NOMO-1 treated with dmso at 0.1 percent for 144 hours (cell line): ENCODE data around the gene BATF.
"Not testable (repeated sequence)": the region's sequence is repeated elsewhere in the genome, so short reads cannot be mapped to it uniquely, and the experiment has no call there.

Experiments used
- DNase-seq: peaks from one replicate; lab custom pipeline; 2025; ENCODE audit not compliant: unreplicated experiment; lab: John Stamatoyannopoulos, UW

BATF gene, protein sequence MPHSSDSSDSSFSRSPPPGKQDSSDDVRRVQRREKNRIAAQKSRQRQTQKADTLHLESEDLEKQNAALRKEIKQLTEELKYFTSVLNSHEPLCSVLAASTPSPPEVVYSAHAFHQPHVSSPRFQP

DNA sequence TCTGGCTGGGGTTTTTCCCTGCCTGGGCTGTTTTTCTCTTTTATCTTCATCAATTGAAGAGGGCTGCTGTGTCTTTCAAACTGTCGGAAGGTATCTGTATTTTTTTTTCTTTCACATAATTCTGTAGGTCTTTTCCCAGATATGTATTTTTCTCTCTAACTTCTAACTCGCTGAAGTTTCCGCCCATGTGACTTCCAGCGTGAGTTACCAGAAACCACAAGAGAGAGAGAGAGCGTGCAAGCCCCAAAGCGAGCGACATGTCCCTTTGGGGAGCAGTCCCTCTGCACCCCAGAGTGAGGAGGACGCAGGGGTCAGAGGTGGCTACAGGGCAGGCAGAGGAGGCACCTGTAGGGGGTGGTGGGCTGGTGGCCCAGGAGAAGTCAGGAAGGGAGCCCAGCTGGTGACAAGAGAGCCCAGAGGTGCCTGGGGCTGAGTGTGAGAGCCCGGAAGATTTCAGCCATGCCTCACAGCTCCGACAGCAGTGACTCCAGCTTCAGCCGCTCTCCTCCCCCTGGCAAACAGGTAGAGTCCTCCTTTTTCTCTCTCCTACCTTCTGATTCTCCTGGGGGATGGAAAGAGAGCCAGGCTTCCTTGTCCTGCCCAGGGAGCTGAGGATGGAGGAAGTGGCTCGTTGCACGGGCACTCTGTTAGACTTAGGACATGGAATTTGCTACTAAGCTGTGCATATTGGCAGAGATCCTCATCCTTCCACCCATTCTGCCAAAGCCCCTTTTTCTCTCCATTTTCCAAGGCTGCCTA is at the start of gene BATF:
TSS of gene BATF (plus strand) at position 246 of the 759 bp plus-strand sequence. CDS start at position 460, 214 bp downstream.
- peak; percentile 30 for DNase-seq

DNA sequence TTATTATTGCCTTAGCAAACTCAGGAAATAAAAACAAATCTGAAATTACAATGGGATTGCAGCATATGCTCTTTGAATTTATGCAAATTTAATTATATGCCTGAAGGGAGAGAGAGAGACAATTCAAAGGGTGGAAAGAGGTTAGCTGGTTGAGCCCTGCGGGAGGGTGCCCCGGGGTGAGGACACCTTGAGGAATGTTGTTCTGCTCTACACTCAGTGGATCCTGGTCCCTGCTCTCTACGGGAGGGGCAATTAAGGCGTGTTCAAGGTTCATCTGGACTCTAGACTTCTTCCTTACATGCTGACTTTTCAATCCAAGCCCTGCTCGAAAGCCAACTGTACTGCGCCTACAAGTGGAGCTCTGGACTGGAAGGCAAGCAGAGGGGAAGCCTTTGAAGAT is 48.1 kb upstream of the BATF start:
- DNase-seq, result not testable (repeated sequence)

DNA sequence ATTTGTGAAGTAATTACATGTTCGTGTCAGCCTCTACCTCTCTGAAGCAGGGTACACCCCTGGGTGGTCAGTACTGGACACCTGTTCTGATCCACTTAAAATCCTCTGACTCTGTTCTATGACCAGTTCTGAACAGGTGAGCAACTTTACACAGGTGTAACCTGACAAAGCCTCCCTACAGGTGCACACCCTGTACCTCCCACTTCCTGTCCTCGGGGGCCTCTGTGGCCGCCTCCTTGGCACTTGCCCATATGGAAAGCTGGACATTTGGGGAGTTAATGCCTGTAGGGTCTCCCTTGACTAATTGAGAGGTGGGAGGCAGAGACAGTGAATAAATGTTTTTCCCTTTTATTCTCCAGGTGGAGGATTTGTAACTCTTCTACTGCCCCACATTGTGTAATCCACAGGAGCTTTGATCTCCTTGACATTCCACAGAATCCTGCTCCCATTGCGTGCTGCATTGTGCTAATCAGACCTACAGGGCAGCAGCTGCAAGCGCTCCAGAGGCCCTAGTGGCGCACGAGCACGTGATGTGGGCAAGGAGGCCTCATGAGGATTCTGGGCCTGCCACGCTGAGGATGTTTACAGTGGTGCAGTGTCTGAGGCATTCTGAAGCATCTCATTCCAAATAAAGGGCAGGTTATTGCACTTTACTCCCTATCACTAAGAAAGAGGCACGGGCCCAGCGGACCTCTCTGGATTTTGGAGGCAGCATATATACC is 45.8 kb upstream of the BATF start:
- no peak for DNase-seq

DNA sequence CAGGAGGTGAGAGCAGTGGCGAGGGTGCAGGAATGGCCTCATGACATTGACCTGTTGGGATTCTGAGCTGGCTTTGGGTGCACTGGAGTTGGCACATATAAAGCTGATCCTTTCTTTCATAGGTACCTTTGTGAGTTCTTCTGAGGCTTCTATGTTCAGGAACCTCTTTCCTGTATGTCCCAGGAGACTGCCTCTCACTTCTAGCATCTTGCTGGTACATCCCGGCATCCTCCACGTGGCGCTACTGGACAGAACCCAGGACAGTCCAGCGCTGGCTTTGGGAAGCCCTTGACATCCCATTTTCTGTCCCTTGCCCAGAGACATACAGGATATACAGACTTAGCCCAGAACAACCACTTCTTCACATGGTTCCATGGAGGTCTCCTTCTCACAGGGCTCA is 44.4 kb upstream of the BATF start:
- no peak for DNase-seq

DNA sequence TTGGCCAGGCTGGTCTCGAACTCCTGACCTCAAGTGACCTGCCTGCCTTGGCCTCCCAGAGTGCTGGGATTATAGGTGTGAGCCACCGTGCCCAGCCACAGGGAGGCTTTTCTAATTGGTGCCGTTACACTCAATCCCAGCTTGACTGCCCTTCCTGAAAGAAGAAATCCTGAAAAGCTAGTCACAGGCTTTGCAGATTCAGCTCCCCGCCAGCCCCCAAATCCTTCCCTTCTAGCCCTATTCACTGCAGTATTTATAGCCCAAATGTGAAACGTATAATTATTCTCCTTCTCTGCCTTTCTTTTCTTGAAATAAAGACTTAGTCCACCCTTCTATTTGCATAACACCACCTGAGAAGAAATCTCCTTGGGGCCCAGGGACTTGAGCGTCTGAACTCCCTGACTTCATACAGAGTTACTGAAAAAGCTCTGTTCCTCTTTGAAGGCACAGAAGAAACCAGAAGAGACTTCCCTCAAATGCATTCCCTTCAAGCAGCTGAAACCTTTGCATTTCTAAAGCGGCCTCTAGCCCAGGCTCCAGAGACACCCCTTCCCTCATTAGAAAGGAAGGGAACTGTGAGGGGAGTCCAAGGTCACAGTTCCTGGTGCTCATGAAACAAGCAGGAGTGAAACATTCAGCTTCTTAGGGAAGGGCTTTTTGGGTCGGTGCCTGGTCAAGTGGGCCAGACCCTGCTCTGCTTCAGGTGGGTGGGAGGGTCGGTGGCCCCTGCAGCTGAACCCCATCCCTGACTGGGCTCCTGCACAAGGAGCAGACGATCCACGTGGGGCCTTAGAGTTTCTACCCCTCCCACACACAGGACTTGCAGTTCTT is 42.3 kb upstream of the BATF start:
- peak; percentile 62 for DNase-seq

DNA sequence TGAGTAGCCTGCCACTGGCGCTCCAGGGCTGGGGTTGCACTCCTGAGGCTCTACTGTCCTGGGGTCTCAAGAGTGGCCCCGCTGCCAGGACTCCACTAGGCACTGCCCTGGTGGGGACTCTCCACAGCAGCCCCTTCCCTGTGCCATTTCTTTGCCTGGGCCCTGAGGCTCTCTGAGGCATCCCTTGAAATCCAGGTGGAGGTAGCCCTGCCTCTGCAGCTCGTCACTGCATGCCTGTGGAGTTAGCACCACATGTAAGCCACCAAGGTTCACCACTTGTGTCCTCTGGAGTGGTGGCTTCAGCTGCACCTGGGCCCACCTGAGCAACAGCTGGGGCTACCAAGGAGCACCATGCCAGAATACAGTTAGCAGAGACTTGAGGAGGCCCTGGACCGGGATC is 39.9 kb upstream of the BATF start:
- no peak for DNase-seq

DNA sequence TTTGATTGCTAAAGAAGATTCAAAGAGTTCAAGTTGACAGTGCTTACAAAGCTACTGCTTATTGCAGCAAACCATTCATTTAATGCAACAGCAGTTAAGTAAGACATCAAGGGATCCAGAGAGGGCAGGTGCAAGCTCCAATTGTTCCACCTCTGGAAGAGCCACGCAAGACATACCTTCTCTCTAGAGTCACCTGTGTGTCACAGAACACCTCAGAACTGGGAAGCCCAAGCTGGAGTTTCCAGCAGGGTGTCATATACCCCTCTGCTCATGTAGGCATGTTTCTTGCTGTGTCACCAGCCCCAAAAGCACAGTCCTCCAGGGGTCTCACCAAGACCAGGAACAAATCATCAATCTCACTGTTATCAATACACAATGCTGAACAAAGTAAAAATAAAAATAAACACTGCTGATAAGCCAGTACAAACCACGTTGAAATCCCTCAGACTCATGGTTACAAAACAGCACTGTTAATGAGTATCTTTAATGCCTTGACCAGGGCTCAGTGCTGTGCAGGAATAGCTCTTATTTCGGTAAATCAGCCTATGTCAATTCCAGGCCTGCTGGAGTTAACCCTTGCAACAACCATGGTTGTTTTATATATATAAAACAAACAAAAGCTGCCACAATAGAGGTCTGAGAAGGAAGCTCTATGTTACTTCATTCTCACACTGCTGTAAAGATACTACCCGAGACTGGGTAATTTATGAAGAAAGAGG is 37.4 kb upstream of the BATF start:
- DNase-seq, result no peak

DNA sequence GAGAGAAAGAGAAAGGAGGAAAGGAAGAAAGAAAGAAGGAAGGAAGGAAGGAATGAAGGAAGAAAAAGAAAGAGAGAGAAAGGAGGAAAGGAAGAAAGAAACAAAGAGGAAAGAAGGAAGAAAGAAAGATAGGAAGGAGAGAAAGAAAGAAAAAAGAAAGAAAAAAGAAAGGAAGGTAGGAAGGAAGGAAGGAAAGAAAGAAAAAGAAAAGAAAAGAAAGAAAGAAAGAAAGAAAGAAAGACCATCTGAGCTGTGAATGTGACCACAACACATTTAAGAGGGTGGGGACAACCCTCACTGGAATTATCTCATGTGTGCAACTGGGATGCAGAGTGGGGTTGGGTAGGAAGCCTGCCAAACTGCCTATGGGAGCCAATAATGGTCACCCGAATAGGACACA is 36.0 kb upstream of the BATF start:
- DNase-seq, result no peak

DNA sequence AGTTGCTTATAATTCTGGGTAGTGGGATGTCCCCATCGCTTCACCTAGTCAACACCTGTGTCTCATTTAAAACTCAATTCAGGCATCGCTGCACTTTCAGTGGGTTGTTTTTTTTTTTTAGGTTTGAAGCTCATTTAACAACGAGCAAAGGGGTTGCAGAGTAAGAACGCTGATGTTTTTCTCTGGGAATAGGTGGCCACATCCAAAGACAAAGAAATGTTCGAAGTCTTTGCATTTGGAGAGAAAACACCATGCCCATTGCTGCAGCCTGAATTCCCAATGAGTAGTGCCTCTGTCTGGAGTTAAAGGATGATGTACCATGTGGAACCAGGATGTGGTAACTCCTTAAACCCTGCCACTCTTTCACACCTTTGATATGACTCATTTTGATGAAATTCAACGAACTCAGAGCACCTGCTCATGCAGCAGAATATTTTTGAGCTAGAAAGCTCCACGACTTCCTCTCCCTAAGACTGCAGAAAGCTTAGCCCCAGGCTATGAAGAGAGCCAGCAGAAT is 35.1 kb upstream of the BATF start:
- no peak for DNase-seq

DNA sequence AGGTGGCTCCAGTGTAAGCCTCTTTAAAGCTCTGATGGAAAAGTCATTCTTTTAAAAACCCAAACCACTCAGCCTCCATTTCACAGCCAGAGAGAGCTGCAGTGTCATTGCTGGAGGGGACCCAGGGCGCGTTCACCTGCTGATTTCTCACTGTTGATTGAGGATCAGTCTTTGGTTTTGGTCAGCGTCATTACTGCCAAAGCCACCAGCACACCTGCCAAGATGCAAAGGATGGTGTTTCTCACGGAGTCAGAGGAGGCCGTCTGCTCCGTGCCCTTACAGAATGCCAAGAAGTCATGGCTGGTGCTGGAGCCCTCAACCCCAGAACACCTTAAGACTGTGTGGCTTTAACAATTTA is 32.8 kb upstream of the BATF start:
- no peak for DNase-seq

DNA sequence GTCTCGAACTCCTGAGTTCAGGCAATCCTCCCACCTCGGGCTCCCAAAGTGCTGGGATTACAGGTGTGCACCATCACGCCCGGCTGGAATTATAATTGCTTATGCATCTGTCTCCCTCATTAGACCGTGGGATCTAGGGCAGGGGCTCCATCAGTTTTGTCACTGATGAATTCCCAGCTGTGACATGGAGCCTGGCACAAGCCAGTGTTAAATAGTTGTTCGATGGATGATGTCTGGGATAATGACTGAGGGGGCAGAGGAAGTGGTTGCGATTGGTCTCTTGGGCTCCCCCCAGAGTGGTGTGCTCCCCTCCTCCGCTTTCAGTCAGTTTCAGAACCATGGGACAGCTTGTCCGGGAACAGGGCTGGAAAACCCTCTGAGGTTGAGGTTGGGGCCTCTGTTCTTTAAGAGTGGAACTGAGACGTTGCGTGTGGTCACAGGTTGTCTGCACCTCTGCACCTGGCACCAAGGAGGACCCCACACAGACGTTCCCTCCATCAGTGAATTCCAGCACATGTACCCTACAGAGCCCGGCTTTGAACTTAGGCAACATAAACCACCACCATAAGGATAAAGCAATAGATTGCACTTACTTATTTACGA is 30.8 kb upstream of the BATF start:
- DNase-seq, result no peak

DNA sequence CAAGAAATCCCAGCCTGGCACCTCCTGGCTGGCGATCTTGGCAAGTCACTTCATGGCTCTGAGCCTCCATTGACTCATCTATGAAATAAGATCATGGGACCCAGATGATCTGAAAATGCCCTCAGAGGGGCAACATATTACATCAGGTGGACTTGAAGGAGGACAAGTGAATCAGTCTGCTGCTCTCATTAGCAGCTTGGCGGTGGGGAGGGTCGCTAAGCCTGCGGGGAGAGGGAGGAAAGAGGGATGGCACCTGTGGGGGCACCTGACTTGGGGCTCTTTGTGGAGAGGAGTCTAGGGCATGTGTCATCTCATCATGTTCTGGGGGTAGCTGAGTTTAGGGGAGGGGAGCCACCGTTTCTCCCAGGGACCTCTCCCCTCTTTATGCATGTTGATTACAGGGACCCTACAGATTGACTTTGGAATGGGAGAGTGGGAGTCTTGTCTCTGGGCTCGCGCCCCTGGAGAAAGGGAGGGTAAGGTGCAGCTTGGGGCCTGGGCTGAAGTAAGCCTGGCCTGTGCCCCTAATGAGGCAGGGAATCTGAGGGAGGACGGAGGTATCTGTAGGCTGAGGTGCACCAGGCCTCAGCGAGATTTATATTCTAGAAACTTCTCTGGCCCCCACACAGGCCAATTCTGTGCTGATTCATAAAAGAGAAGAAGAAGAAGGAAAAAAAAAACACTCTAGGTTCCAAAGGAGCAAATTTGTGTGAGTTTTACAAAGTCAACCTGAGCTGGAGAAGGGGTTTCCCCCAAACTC is 29.3 kb upstream of the BATF start:
- no peak for DNase-seq

DNA sequence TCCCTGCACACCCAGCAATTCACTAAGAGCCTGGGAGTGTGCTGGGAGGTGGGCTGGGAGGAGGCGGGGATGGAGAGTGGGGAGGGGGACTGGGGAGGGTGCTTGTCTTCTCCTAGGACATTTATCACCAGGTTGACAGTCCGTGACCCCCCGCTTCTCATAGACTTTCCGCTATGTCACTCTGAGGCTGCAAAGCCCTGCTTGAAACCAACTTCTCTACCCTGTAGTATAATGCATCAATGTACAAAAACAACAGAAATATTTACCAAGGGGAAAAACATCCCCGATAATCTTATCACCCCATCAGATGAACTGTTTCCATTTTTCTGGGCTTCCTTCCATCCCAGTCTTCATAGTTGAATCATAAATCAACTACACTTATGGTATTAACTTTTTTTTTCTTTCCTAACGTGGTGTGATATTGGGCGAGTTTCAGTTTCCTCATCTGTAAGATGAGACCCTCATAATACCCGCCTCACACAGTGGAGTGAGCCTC is 28.6 kb upstream of the BATF start:
- DNase-seq, result no peak

DNA sequence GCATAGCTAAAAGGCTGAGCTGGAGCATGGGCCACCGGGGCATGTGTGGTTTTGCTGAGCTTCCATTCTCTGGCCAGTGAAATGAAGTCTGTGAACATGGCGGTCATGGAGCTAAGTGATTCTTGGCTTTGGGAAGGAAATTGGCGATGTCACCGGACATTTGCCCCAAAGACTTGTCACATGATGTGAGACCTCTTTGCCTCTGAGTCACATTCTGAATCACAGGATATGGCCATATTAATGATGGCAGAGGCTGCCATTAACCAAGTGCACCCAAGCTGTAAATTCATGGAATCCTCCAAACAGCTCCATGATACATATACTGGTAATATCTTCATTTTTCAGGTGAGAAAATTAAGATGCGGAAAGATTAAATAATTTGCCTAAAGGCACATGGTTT is 27.4 kb upstream of the BATF start:
- no peak for DNase-seq

DNA sequence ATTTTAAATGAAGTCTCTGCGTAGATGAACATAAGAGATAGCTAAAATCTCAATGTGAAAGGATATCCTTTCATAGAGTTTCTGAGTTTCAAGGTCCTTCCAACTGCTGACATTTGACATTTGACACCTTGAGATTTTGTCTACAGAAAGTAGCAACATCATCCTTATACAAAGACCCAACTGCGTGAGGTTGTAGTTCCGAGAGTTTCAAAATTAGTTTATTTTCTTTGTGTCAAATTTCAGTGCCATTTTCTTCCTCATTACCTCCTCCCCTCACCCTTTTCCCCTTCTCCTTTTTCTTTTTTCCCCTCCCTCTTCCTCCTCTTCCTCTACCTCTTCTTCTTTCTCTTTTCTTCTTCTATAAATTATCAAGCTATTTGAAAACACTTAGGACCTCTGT is 26.9 kb upstream of the BATF start:
- no peak for DNase-seq

DNA sequence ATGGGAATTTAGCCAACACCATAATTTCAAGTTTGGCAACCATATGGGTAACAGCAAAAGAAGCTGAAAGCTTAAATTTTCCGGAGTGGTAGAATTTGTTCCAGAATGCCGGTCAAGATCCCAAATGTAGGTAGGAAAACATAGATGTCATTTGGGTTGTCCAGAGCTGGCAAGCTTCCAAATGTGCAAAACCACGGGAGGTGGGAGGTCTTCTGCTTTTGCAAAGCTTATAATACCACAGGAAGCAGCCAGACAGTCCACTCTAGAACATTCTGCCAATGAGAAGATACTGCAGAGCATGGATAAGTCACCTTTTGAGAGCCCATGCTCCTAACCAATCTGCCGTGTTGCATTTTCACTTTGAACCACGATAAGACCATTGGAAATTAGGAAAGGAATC is 26.4 kb upstream of the BATF start:
- DNase-seq, result no peak

DNA sequence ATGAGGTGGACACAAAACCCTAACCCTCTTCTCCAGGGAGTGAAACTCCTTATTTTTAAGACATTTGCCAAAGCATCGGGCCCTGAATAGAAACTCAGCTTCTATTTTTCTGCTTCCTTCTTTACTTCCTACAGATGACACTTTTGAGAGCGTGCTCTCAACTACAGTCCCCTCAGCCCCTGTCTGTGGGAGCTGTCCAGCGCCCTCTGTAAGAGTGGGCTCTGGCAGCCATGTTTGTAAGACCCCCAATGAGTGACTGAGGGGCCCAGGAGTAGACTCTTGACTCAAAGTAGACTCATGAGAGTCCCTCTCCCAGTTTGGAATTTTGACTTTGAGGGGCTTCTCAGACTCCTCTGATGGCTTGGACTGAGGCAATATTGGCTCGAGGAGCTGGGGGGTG is 25.5 kb upstream of the BATF start:
- DNase-seq, result no peak

DNA sequence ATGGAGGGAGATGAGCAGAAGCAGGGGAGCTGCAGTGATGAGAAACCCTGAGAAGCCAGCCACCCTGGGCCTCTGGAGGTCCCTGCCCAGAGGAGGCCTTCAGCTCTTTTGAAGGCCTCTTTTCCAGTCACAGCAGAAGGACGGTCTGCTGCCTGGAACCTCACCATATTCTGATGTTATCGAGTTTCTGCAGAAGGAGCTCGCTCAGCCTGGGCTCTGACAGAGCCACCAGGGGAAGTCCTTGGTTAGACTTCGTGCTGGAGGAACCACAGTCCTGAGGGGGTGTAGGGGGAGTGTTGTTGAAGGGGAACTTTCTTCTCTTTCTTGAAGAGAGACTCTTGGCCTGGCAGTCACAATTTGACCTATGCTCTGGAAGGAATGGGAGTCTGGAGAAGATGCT is 25.1 kb upstream of the BATF start:
- peak; percentile 39 for DNase-seq

DNA sequence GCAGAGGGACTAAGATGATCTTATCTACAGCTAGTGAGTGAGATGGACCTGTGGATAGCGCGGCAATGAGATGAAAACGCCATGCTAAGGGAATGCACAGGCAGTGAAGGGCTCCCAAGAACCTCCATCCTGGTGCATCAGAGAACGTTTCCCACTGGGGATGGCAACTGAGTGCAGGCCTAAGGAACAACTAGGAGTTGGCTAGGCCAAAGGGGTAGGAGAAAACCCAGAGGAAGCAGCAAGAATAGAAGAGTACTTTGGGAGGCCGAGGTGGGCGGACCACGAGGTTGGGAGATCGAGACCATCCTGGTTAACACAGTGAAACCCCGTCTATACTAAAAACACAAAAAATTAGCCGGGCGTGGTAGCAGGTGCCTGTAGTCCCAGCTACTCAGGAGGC is 24.6 kb upstream of the BATF start:
- DNase-seq, result no peak
